Stimulated activated CD4-positive, alpha-beta T cell treated with anti-CD3 and anti-CD28 coated beads, Interleukin-12 subunit alpha, Interleukin-12 subunit beta, amount 100 ng/mL, for 24 hours (primary cell): ENCODE results near the gene CCT6B.

Experiments
- DNase-seq, 2 experiments: peaks; one replicate each; pipeline ENCODE4 v3.0.0-alpha.2; 2020; ENCODE audit warnings: low read depth in 2 of 2

The CCT6B gene

DNA sequence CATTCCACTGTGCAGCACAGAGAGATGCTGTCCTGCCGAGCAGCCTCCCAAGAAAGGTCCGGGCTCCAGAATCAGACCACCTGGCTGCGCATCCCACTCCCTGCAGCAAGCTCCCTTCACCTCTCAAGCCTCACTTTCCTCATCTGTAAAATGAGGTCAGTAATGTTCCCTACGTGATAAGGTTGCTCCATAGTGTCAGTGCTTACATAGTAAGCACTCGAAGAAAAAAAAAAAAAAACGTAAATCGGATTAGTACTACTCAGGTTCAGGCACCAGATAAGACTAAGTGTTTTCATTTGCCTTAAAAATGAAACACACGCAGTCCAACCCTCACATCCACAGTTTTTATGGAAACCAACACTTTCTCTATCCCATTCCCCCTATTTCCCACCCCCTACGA is 76.7 kb downstream of the CCT6B start:
- DNase-seq: no peak

DNA sequence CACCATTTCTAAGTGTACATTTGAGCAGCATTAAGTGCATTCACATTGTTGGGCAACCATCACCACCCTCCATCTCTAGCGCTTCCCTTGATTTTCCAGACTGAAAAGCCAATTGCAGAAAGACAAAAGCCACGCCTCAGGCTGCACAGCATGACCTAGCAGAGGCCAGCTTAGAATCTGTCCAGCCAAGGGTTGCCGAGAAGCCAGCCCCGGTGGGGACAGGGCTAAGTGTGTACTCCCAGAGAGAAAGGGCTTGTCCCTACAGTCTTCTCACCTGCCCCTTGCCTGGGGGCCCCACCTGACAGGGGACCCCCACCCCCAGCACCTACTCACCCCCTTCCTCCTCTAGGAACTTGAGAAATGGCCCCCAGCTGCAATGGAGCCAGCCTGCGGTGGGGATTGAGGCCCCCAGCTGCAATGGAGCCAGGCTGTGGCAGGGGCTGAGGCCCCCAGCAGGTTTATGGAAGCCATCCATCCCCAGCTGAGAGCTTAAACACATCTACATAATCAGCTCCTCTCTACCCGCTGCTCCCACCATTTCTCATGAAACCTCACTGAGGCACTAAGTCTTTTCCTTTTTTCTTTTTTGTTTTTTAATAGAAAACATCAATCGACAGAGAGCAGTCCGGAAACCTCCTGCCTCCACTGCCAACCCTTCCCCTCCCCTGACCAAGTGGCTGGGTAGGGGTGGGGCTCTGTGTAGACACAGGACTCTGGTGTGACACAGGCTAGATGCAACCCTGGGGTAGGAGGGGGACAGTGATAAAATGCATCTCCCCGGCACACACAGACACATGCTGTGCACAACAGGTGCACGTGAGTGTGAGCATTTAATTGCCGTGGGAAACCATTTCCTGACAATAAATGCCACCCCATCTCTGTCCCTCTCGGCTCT is 77.9 kb downstream of the CCT6B start:
- DNase-seq: no peak

DNA sequence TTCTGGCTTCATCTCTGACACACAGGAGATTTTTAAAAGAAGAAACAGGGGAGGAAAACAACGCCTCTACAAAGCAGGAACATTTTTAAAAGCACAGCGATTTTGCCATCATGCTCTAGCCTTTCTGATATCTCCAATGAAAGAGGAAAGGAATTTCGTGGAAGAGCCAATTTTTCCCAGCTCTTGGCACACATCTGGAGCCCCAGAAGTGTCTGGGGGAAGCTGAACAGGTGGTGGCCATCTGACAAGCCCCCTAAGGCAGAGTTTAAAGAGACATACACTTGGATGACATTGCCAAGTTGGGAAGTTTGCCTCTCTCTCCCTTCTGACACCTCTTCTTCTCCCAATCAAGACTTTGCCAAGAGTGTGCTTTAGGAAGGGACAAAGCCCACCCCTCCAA is 82.1 kb downstream of the CCT6B start:
- no peak for DNase-seq
